Heart right ventricle (tissue), 16 donors: ENCODE results near the gene MYLK. TPM values are rescaled to one million over a fixed set of nuclear protein-coding genes. Genes with fewer than 3 reads are reported as not detected.
A peak's percentile ranks its signal among the peaks of the same experiment; 100 is the strongest.

Experiments
- ATAC-seq, 8 donors: fragments of 200-7000 bp; cut with Tn5 transposase; one replicate each; pipeline ENCODE4 v1.9.1; 2020; ENCODE audit warnings: mild to moderate bottlenecking in 8 of 8, moderate library complexity in 8 of 8, moderate number of reproducible peaks in 1 of 8
- DNase-seq, 2 donors: peaks; one replicate each; pipeline ENCODE4 v3.0.0-alpha.2; 2020
- H3K27ac ChIP-seq, 10 donors: fragments of 200-600 bp; sonication (generic) in 2 of 10; one replicate each; pipeline versions ENCODE4 v1.5.0 to v1.8.0; 2020 to 2022; ENCODE audit warnings: mild to moderate bottlenecking in 3 of 10
- H3K27me3 ChIP-seq, 7 donors: fragments of 200-600 bp; one replicate each; pipeline ENCODE4 v1.8.0; 2021 to 2022; ENCODE audit warnings: mild to moderate bottlenecking in 2 of 7
- H3K36me3 ChIP-seq, 9 donors: fragments of 200-600 bp; sonication (generic) in 1 of 9; one replicate each; pipeline versions ENCODE4 v1.5.0 to v1.8.0; 2020 to 2022; ENCODE audit warnings: mild to moderate bottlenecking in 2 of 9
- H3K4me1 ChIP-seq, 9 donors: fragments of 200-600 bp; sonication (generic) in 1 of 9; one replicate each; pipeline versions ENCODE4 v1.5.0 to v1.8.0; 2020 to 2022; ENCODE audit warnings: mild to moderate bottlenecking in 4 of 9
- H3K4me3 ChIP-seq, 10 donors: fragments of 200-600 bp; sonication (generic) in 2 of 10; one replicate each; pipeline versions ENCODE4 v1.5.0 to v1.8.0; 2020 to 2022; ENCODE audit warnings: mild to moderate bottlenecking in 7 of 10, moderate library complexity in 2 of 10
- H3K9me3 ChIP-seq, 11 donors: fragments of 200-600 bp in 10 of 11; sonication (generic) in 2 of 11; one replicate each; pipeline versions ENCODE4 v1.5.0 to v1.8.0; 2013 to 2022; ENCODE audit warnings: mild to moderate bottlenecking in 2 of 11, control low read depth in 1 of 11, moderate library complexity in 1 of 11
- CTCF ChIP-seq, 9 donors: fragments of 200-600 bp; sonication (generic) in 2 of 9; IDR thresholded peaks; one replicate each; pipeline versions ENCODE4 v1.5.0 to v1.8.0; 2021 to 2022; ENCODE audit warnings: antibody characterized with exemption in 9 of 9, mild to moderate bottlenecking in 5 of 9, moderate library complexity in 1 of 9
- WGBS, 2 donors: extraction: QIAGEN DNeasy Blood & Tissue Kit; methylation state at CpG; one replicate each; pipeline ENCODE4 v1.1.7; 2013; ENCODE audit warnings: inconsistent platforms in 1 of 2; 5-methylcytosine and 5-hydroxymethylcytosine counted together
- intact Hi-C, 10 donors: fragments of 100-400 bp; cut with DNase I; formaldehyde crosslinking; loops; one replicate each; pipeline versions ENCODE4 v1.11.1 to v1.14.2; 2022
- polyA plus RNA-seq, 2 donors: library from polyadenylated mRNA; stranded (reverse); fragments of 200-250 nt; gene quantifications; one replicate each; pipeline ENCODE4 v1.2.3, GENCODE V29; 2013
- total RNA-seq, 10 donors: library from RNA; stranded (reverse); fragmentation: NEBNext Ultra II Directional in 3 of 10; extraction: Animal tissue kit (Norgen Biotek cat#: 25700) in 3 of 10; gene quantifications; one replicate each; pipeline versions ENCODE4 v1.2.1 to v1.2.4, GENCODE V29; 2021 to 2023
- donor health status: Arrhythmogenic right ventricular cardiomyopathy.
- donor health status: ischemic (EF 13 %, LVEDD 7.1; RV severe dilation, severe dysfunction).
- donor health status: healthy with polysubstance abuse.
- donor health status: DM: no; HTN: yes; CAD: no.
- donor health status: DM: no; HTN: no; CAD: no.
- donor health status: ischemic (EF 25% LVEDD 6.9; RV normal size, moderate dysfunction).
- donor health status: ischemic (EF 25% LVEDD 5.7; RV mildly dilated, moderate dysfunction).
- donor health status: healthy.
- donor health status: DM: yes; HTN: yes; CAD: no.
- donor health status: Ischemic cardiomyopathy.
- donor health status: ischemic (EF 35%, LVEDD 5.7; RV mildly dilated, moderate dysfunction).
- donor health status: nonischemic (EF 11% LVEDD 7.7; RV severe dilation, severe dysfunction).
- donor health status: DM: yes; HTN: yes; CAD: no.
- donor health status: PGD.
- donor health status: ischemic (EF 29% LVEDD 5.4; RV normal size, mild dysfunction).
- donor health status: nonischemic (EF 23%, LVEDD 6.1; RV moderate dilation, normal function).

MYLK gene
- total and polyA plus RNA-seq, 12 donors = 5.6 to 20.6 (median 11.6) TPM

GRCh38 chr3:123672429-123673146, 211.5 kb downstream of the MYLK start:
- no peaks in the 10 kb centered on the region for H3K9me3 ChIP-seq
- DNase-seq (no peak), ATAC-seq (no peak)
- no peak overlapping the region for H3K27ac ChIP-seq
- no peak for TF ChIP-seq CTCF (IDR thresholded peaks at IDR 0.05)
- no peak overlapping the region for H3K4me3 ChIP-seq
- WGBS, 2 donors = 91 to 94% methylated on average over 3 of the region's 3 CpGs
- intact Hi-C loops = no loop called here
- peaks cover 5 to 33% (median 11%) of the 10 kb centered on the region in 9 donors for H3K4me1 ChIP-seq
- H3K27me3 ChIP-seq = no peaks in the 10 kb centered on the region
- H3K36me3 ChIP-seq = no peaks in the 10 kb centered on the region

- Histone ChIP-seq H3K27ac (no peak overlapping the region), H3K4me3 (no peak overlapping the region), H3K27me3 (no peaks in the 10 kb centered on the region), H3K9me3 (no peaks in the 10 kb centered on the region), H3K36me3 (no peaks in the 10 kb centered on the region), H3K4me1 (peaks cover 10 to 33% (median 27%) of the 10 kb centered on the region in 9 donors)
- intact Hi-C loops = no loop called here
- ATAC-seq = peak in 1 of 8 donors; percentile 45
- no peak for DNase-seq
- TF ChIP-seq CTCF (IDR thresholded peaks at IDR 0.05) = no peak
- 84 to 93% methylated on average over 3 of the region's 3 CpGs for WGBS, 2 donors
These were observed 213.4 kb downstream of the MYLK start for GRCh38 chr3:123670743-123671142.

GRCh38 chr3:123668906-123669305, 215.2 kb downstream of the MYLK start:
- no peak overlapping the region for H3K4me3 ChIP-seq
- DNase-seq (no peak), ATAC-seq (no peak)
- H3K27me3 ChIP-seq = no peaks in the 10 kb centered on the region
- H3K4me1 ChIP-seq = peaks cover 10 to 39% (median 33%) of the 10 kb centered on the region in 9 donors
- TF ChIP-seq CTCF (IDR thresholded peaks at IDR 0.05) = no peak
- H3K36me3 ChIP-seq = no peaks in the 10 kb centered on the region
- H3K9me3 ChIP-seq = no peaks in the 10 kb centered on the region
- intact Hi-C loops = no loop called here
- no peak overlapping the region for H3K27ac ChIP-seq
- 86 to 89% methylated on average over 8 of the region's 8 CpGs for WGBS, 2 donors

GRCh38 chr3:123667784-123668183, 216.3 kb downstream of the MYLK start:
- no peaks in the 10 kb centered on the region for H3K36me3 ChIP-seq
- no peak overlapping the region for H3K4me3 ChIP-seq
- ATAC-seq (peak in 7 of 8 donors; percentile 50 to 86 (median 67)), DNase-seq (peak in 1 of 2 donors; percentile 73)
- H3K4me1 ChIP-seq = peaks cover 10 to 39% (median 33%) of the 10 kb centered on the region in 9 donors
- no peak for TF ChIP-seq CTCF (IDR thresholded peaks at IDR 0.05)
- H3K27ac ChIP-seq = peak overlapping the region in 7 of 10 donors; percentile 8 to 45 (median 22)
- intact Hi-C loops = no loop called here
- no peaks in the 10 kb centered on the region for H3K9me3 ChIP-seq
- H3K27me3 ChIP-seq = no peaks in the 10 kb centered on the region
- 24% methylated on average over 6 of the region's 6 CpGs for WGBS, 2 donors
